Mucosa of rectum (tissue), 2 donors: Measurements from ENCODE around the gene MTHFD2.

Experiments used
- H3K27ac ChIP-seq, 2 donors: one replicate each; pipeline ENCODE4 v1.7.0; 2013; ENCODE audit warnings: inconsistent platforms in 2 of 2, low read depth in 2 of 2, low read length in 2 of 2
- H3K27me3 ChIP-seq, 2 donors: one replicate each; pipeline ENCODE4 v1.7.0; 2013; ENCODE audit warnings: low read length in 2 of 2; ENCODE audit not compliant: control insufficient read depth in 2 of 2, insufficient read depth in 2 of 2
- H3K36me3 ChIP-seq, 2 donors: one replicate each; pipeline ENCODE4 v1.7.0; 2013; ENCODE audit warnings: low read length in 2 of 2; ENCODE audit not compliant: control insufficient read depth in 2 of 2, insufficient read depth in 2 of 2
- H3K4me1 ChIP-seq, 2 donors: one replicate each; pipeline ENCODE4 v1.7.0; 2013; ENCODE audit warnings: low read length in 2 of 2, mild to moderate bottlenecking in 1 of 2; ENCODE audit not compliant: control insufficient read depth in 2 of 2, insufficient read depth in 2 of 2
- H3K4me3 ChIP-seq, 2 donors: one replicate each; pipeline ENCODE4 v1.7.0; 2013; ENCODE audit warnings: low read length in 2 of 2
- H3K9ac ChIP-seq, 2 donors: one replicate each; pipeline ENCODE4 v1.7.0; 2013; ENCODE audit warnings: low read length in 2 of 2, low read depth in 1 of 2, mild to moderate bottlenecking in 1 of 2
- H3K9me3 ChIP-seq, 2 donors: one replicate each; pipeline ENCODE4 v1.7.0; 2013; ENCODE audit warnings: low read length in 2 of 2; ENCODE audit not compliant: control insufficient read depth in 2 of 2
- donor health status: healthy.
- donor health status: Normal muscosa, but diverticular disease.

MTHFD2 gene

GRCh38 chr2:74194799-74195198, 3.6 kb upstream of the MTHFD2 start:
- H3K36me3 ChIP-seq = no peaks in the 10 kb centered on the region
- H3K4me3 ChIP-seq = no peak overlapping the region
- no peaks in the 10 kb centered on the region for H3K27me3 ChIP-seq
- H3K9ac ChIP-seq = no peak overlapping the region
- no peaks in the 10 kb centered on the region for H3K9me3 ChIP-seq
- no peak overlapping the region for H3K27ac ChIP-seq
- peaks cover 1 to 7% of the 10 kb centered on the region in 2 donors for H3K4me1 ChIP-seq

GRCh38 chr2:74197049-74197448, 1.4 kb upstream of the MTHFD2 start:
- Histone ChIP-seq H3K4me3 (no peak overlapping the region), H3K27me3 (no peaks in the 10 kb centered on the region), H3K36me3 (no peaks in the 10 kb centered on the region), H3K9me3 (no peaks in the 10 kb centered on the region), H3K27ac (no peak overlapping the region), H3K9ac (no peak overlapping the region), H3K4me1 (peaks cover 3 to 10% of the 10 kb centered on the region in 2 donors)

- Histone ChIP-seq H3K4me3 (peak overlapping the region; percentile 68 to 89), H3K4me1 (peaks cover 3 to 10% of the 10 kb centered on the region in 2 donors), H3K27me3 (no peaks in the 10 kb centered on the region), H3K27ac (peak overlapping the region; percentile 73 to 94), H3K36me3 (no peaks in the 10 kb centered on the region), H3K9ac (peak overlapping the region in 1 of 2 donors; percentile 89), H3K9me3 (no peaks in the 10 kb centered on the region)
Observed at GRCh38 chr2:74198023-74198460, 373 bp upstream of the MTHFD2 start.

- Histone ChIP-seq H3K27me3 (no peaks in the 10 kb centered on the region), H3K4me3 (peak overlapping the region; percentile 68 to 89), H3K9me3 (no peaks in the 10 kb centered on the region), H3K27ac (peak overlapping the region; percentile 94 to 96), H3K9ac (peak overlapping the region; percentile 83 to 89), H3K4me1 (peaks cover 6 to 10% of the 10 kb centered on the region in 2 donors), H3K36me3 (no peaks in the 10 kb centered on the region)
Observed at GRCh38 chr2:74199275-74199701, 873 bp downstream of the MTHFD2 start.

- H3K27ac ChIP-seq = no peak overlapping the region
- H3K4me3 ChIP-seq = peak overlapping the region; percentile 68 to 89
- no peaks in the 10 kb centered on the region for H3K27me3 ChIP-seq
- H3K4me1 ChIP-seq = peaks cover 10 to 15% of the 10 kb centered on the region in 2 donors
- H3K36me3 ChIP-seq = no peaks in the 10 kb centered on the region
- H3K9ac ChIP-seq = peak overlapping the region; percentile 83 to 89
- no peaks in the 10 kb centered on the region for H3K9me3 ChIP-seq
Observed at GRCh38 chr2:74199871-74200305, 1.5 kb downstream of the MTHFD2 start.

GRCh38 chr2:74201196-74201595, 2.8 kb downstream of the MTHFD2 start:
- H3K27ac ChIP-seq = peak overlapping the region in 1 of 2 donors; percentile 18
- no peaks in the 10 kb centered on the region for H3K27me3 ChIP-seq
- no peak overlapping the region for H3K4me3 ChIP-seq
- H3K9ac ChIP-seq = no peak overlapping the region
- H3K9me3 ChIP-seq = no peaks in the 10 kb centered on the region
- no peaks in the 10 kb centered on the region for H3K36me3 ChIP-seq
- H3K4me1 ChIP-seq = peaks cover 18 to 27% of the 10 kb centered on the region in 2 donors

- H3K27ac ChIP-seq = peak overlapping the region in 1 of 2 donors; percentile 18
- no peak overlapping the region for H3K4me3 ChIP-seq
- no peak overlapping the region for H3K9ac ChIP-seq
- H3K27me3 ChIP-seq = no peaks in the 10 kb centered on the region
- H3K36me3 ChIP-seq = no peaks in the 10 kb centered on the region
- no peaks in the 10 kb centered on the region for H3K9me3 ChIP-seq
- peaks cover 22 to 31% of the 10 kb centered on the region in 2 donors for H3K4me1 ChIP-seq
Observed at GRCh38 chr2:74201596-74201995, 3.2 kb downstream of the MTHFD2 start.

- no peak overlapping the region for H3K4me3 ChIP-seq
- H3K9me3 ChIP-seq = no peaks in the 10 kb centered on the region
- peaks cover 24 to 30% of the 10 kb centered on the region in 2 donors for H3K4me1 ChIP-seq
- no peaks in the 10 kb centered on the region for H3K27me3 ChIP-seq
- H3K36me3 ChIP-seq = peaks cover 8 to 9% of the 10 kb centered on the region in 2 donors
- no peak overlapping the region for H3K9ac ChIP-seq
- peak overlapping the region; percentile 75 to 84 for H3K27ac ChIP-seq
Observed at GRCh38 chr2:74204436-74204835, 6.0 kb downstream of the MTHFD2 start.

- Histone ChIP-seq H3K36me3 (peaks cover 9 to 15% of the 10 kb centered on the region in 2 donors), H3K27ac (peak overlapping the region; percentile 75 to 84), H3K9ac (peak overlapping the region in 1 of 2 donors; percentile 52), H3K4me1 (peaks cover 21 to 25% of the 10 kb centered on the region in 2 donors), H3K4me3 (peak overlapping the region in 1 of 2 donors; percentile 13), H3K9me3 (no peaks in the 10 kb centered on the region), H3K27me3 (no peaks in the 10 kb centered on the region)
Observed at GRCh38 chr2:74205113-74205512, 6.7 kb downstream of the MTHFD2 start.

GRCh38 chr2:74205596-74205995, 7.2 kb downstream of the MTHFD2 start:
- H3K9me3 ChIP-seq = no peaks in the 10 kb centered on the region
- peak overlapping the region; percentile 78 to 84 for H3K27ac ChIP-seq
- H3K4me1 ChIP-seq = peaks cover 21 to 25% of the 10 kb centered on the region in 2 donors
- H3K27me3 ChIP-seq = no peaks in the 10 kb centered on the region
- H3K4me3 ChIP-seq = peak overlapping the region in 1 of 2 donors; percentile 34
- peaks cover 9 to 15% of the 10 kb centered on the region in 2 donors for H3K36me3 ChIP-seq
- peak overlapping the region in 1 of 2 donors; percentile 52 for H3K9ac ChIP-seq
